DND-41 (cell line): ENCODE results near the gene DPP6.

ENCODE experiments used
- ATAC-seq: fragments of 200-7000 bp; cut with Tn5 transposase; 3 replicates; pipeline ENCODE4 v1.9.1; 2021; ENCODE audit warnings: low read depth; ENCODE audit not compliant: insufficient read depth
- DNase-seq: peaks from one replicate; pipeline ENCODE4 v3.0.0-alpha.2; 2020
- H2AFZ ChIP-seq: 2 replicates; pipeline ENCODE4 v1.6.0; 2012; ENCODE audit warnings: low read depth, low read length
- H3K27ac ChIP-seq: 2 replicates; pipeline ENCODE4 v1.5.1; 2012; ENCODE audit warnings: low read length, inconsistent platforms
- H3K27me3 ChIP-seq: fragments of 200-600 bp; sonication (generic); 2 replicates; pipeline ENCODE4 v1.6.0; 2012; ENCODE audit warnings: low read length, mild to moderate bottlenecking, inconsistent platforms; ENCODE audit not compliant: insufficient read depth, poor library complexity
- H3K36me3 ChIP-seq: 2 replicates; pipeline ENCODE4 v1.5.1; 2012; ENCODE audit warnings: low read length, inconsistent platforms; ENCODE audit not compliant: insufficient read depth
- H3K4me1 ChIP-seq: 2 replicates; pipeline ENCODE4 v1.5.1; 2012; ENCODE audit warnings: mild to moderate bottlenecking, low read length; ENCODE audit not compliant: insufficient read depth
- H3K4me2 ChIP-seq: 2 replicates; pipeline ENCODE4 v1.6.0; 2012; ENCODE audit warnings: mild to moderate bottlenecking, moderate library complexity, low read length, inconsistent platforms; ENCODE audit not compliant: insufficient read depth
- H3K4me3 ChIP-seq, 2 experiments: fragments of 200-600 bp in 1 of 2; shearing (Covaris generic) in 1 of 2; 2 replicates each; pipeline ENCODE4 v1.5.1; 2012 to 2016; ENCODE audit warnings: inconsistent platforms in 2 of 2, low read length in 2 of 2, mild to moderate bottlenecking in 2 of 2, low read depth in 1 of 2, moderate library complexity in 1 of 2
- H3K79me2 ChIP-seq: 2 replicates; pipeline ENCODE4 v1.6.0; 2012; ENCODE audit warnings: low read length, inconsistent platforms; ENCODE audit not compliant: insufficient read depth
- H3K9ac ChIP-seq: 2 replicates; pipeline ENCODE4 v1.6.0; 2012; ENCODE audit warnings: low read depth, mild to moderate bottlenecking, inconsistent platforms, low read length, moderate library complexity
- H3K9me3 ChIP-seq: 2 replicates; pipeline ENCODE4 v1.5.1; 2012; ENCODE audit warnings: low read length, moderate library complexity, mild to moderate bottlenecking, inconsistent platforms; ENCODE audit not compliant: insufficient read depth, severe bottlenecking
- H4K20me1 ChIP-seq: 2 replicates; pipeline ENCODE4 v1.6.0; 2012; ENCODE audit warnings: low read length; ENCODE audit not compliant: insufficient read depth
- EZH2 ChIP-seq: IDR thresholded peaks from 3 replicates; pipeline ENCODE4 v1.6.1; 2012; ENCODE audit warnings: borderline replicate concordance, low read depth, mild to moderate bottlenecking, moderate library complexity, low read length, inconsistent platforms; ENCODE audit not compliant: severe bottlenecking
- TF ChIP-seq, protein P1 (sequence below): IDR thresholded peaks from 2 replicates; pipeline ENCODE4 v1.5.1; 2012; ENCODE audit warnings: borderline replicate concordance, low read length, moderate library complexity, mild to moderate bottlenecking; ENCODE audit not compliant: poor library complexity, severe bottlenecking; ENCODE audit errors: extremely low read depth

Gene DPP6

DNA sequence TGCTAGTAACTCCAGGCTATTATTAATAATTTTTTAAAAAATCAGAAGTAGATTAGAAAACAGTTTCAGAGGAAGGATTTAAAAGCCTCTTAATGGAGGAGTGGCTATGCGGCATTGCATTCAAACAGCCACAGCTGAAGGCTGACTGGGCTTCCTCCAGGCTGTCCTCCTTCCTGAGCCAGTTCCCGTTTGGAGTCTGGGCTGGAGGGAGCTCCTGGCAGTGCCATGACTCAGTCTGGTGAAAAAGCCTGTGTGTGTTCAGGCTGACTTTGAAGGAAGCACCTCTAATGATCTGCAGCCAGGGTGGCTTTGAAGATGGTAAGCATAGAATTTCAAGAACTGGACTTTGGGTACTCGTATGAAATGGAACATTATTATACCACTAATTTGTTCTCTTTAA is 134.6 kb downstream of the DPP6 start:
- no peaks in the 10 kb centered on the region for H3K27me3 ChIP-seq
- no peak for ATAC-seq
- H3K9ac ChIP-seq = no peak overlapping the region
- DNase-seq = no peak
- H2AFZ ChIP-seq = no peak overlapping the region
- H4K20me1 ChIP-seq = no peaks in the 10 kb centered on the region
- H3K4me3 ChIP-seq = no peak overlapping the region
- no peaks in the 10 kb centered on the region for H3K9me3 ChIP-seq
- no peaks in the 10 kb centered on the region for H3K79me2 ChIP-seq
- H3K36me3 ChIP-seq = no peaks in the 10 kb centered on the region
- no peak overlapping the region for H3K4me2 ChIP-seq
- H3K27ac ChIP-seq = no peak overlapping the region
- TF ChIP-seq, protein P1, sequence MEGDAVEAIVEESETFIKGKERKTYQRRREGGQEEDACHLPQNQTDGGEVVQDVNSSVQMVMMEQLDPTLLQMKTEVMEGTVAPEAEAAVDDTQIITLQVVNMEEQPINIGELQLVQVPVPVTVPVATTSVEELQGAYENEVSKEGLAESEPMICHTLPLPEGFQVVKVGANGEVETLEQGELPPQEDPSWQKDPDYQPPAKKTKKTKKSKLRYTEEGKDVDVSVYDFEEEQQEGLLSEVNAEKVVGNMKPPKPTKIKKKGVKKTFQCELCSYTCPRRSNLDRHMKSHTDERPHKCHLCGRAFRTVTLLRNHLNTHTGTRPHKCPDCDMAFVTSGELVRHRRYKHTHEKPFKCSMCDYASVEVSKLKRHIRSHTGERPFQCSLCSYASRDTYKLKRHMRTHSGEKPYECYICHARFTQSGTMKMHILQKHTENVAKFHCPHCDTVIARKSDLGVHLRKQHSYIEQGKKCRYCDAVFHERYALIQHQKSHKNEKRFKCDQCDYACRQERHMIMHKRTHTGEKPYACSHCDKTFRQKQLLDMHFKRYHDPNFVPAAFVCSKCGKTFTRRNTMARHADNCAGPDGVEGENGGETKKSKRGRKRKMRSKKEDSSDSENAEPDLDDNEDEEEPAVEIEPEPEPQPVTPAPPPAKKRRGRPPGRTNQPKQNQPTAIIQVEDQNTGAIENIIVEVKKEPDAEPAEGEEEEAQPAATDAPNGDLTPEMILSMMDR = no peak
- TF ChIP-seq EZH2 = no peak
- no peaks in the 10 kb centered on the region for H3K4me1 ChIP-seq

DNA sequence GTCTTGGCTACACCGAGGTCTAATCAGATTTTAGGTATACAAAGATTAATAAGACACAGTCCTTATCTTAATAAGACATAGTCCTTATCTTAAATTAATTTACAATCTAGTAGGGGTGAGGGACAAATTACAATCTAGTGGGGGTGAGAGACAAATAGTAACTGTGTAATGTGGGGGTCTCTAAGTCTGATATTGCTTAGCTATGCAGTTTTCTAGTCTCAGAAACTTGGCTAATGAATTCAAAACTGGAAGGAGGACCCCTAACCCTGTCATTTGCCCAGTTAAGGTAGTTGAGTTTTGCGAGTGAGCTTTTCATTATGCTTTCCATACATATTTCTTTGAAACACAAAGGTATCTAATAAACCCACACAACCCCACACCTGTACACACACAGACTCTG is 136.1 kb downstream of the DPP6 start:
- Histone ChIP-seq H3K27ac (no peak overlapping the region), H2AFZ (no peak overlapping the region), H3K4me2 (no peak overlapping the region), H3K36me3 (no peaks in the 10 kb centered on the region), H3K9ac (no peak overlapping the region), H3K79me2 (no peaks in the 10 kb centered on the region), H3K4me3 (no peak overlapping the region), H4K20me1 (no peaks in the 10 kb centered on the region), H3K9me3 (no peaks in the 10 kb centered on the region), H3K27me3 (no peaks in the 10 kb centered on the region), H3K4me1 (no peaks in the 10 kb centered on the region)
- DNase-seq = no peak
- ATAC-seq = no peak
- TF ChIP-seq EZH2 = no peak
- TF ChIP-seq, protein P1 = no peak

DNA sequence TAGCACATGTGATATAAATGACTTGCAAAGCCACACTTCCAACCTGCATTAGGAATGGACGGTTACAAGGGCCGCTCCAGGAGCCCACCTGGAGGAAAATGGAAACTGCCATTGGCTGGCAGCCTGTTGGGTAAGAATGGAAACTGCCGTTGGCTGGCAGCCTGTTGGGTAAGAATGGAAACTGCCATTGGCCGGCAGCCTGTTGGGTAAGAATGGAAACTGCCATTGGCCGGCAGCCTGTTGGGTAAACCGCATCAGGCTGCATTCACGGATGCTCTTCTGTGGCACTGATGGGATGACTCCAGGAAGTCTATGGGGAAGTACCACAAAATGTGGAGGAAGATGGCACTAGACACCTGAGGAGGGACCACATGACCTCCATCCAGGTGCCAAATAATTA is 143.1 kb downstream of the DPP6 start:
- TF ChIP-seq, protein P1 = no peak
- TF ChIP-seq EZH2 = no peak
- H2AFZ ChIP-seq = no peak overlapping the region
- H4K20me1 ChIP-seq = no peaks in the 10 kb centered on the region
- no peaks in the 10 kb centered on the region for H3K27me3 ChIP-seq
- H3K9ac ChIP-seq = no peak overlapping the region
- no peak overlapping the region for H3K4me3 ChIP-seq
- H3K79me2 ChIP-seq = no peaks in the 10 kb centered on the region
- H3K36me3 ChIP-seq = no peaks in the 10 kb centered on the region
- no peaks in the 10 kb centered on the region for H3K4me1 ChIP-seq
- H3K27ac ChIP-seq = no peak overlapping the region
- no peak for DNase-seq
- no peak for ATAC-seq
- no peak overlapping the region for H3K4me2 ChIP-seq
- H3K9me3 ChIP-seq = no peaks in the 10 kb centered on the region

DNA sequence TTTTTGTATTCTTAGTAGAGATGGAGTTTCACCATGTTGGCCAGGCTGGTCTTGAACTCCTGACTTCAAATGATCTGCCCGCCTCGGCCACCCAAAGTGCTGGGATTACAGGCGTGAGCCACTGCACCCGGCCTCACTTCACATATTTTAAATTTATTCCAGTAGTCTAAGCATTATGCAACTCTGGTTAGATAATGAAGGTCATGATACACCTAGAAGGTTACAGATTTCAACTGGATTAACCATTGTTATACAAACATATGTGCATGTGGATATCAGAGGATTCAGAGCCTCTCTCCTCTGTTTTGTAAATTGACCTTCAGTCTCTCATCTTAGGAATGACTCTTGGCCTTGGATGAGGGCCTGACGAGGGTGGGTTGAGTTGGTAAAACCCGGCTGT is 146.3 kb downstream of the DPP6 start:
- H4K20me1 ChIP-seq = no peaks in the 10 kb centered on the region
- H3K4me1 ChIP-seq = no peaks in the 10 kb centered on the region
- H3K4me2 ChIP-seq = no peak overlapping the region
- H3K4me3 ChIP-seq = no peak overlapping the region
- no peak overlapping the region for H3K9ac ChIP-seq
- TF ChIP-seq EZH2 = no peak
- TF ChIP-seq, protein P1 = no peak
- ATAC-seq = no peak
- no peaks in the 10 kb centered on the region for H3K9me3 ChIP-seq
- no peaks in the 10 kb centered on the region for H3K27me3 ChIP-seq
- H3K79me2 ChIP-seq = no peaks in the 10 kb centered on the region
- DNase-seq = no peak
- H3K27ac ChIP-seq = no peak overlapping the region
- no peaks in the 10 kb centered on the region for H3K36me3 ChIP-seq
- no peak overlapping the region for H2AFZ ChIP-seq
